ENCODE measurements around the gene SLC7A6. TPM values are rescaled to one million over a fixed set of nuclear protein-coding genes. Genes with fewer than 3 reads are reported as not detected.

The SLC7A6 gene
- total and polyA plus RNA-seq, 2 experiments from 2014 or later = 17.3 to 20.9 TPM

DNA sequence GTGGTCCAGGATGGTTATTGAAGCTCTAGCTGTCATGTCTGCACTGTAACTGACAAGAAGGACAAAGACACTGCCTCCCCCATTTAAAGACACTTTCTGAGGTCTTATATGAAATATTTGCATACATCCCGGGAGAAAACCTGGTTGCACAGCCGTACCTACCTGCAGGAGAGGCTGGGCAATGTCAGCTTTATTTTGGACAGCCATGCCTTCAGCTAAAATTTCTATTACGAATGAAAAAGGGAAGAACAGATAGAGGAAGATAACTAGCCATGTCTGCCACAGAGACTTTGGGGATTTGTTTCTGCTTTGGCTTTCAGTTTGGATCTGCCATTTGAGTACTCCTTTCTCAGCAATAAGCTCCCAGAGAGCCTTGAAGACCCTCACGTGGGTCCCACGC is 19.0 kb downstream of the SLC7A6 start:
- 0 out of 2 replicates have a peak, but pooled peaks cover 3% of the 10 kb centered on the region for H4K20me1 ChIP-seq (ENCODE audit: insufficient read depth)
- no peaks in the 10 kb centered on the region for H3K9me3 ChIP-seq (ENCODE audit: low read depth)
- peaks cover 89% of the 10 kb centered on the region for H3K79me2 ChIP-seq (ENCODE audit: insufficient read depth)
- no peaks in the 10 kb centered on the region for H3K27me3 ChIP-seq (replicated peaks; ENCODE audit: insufficient read depth)
- H3K4me2 ChIP-seq (ENCODE audit: unreplicated experiment) = no peak overlapping the region
- WGBS, 2 experiments (ENCODE audit: low coverage in 1 of 2, low lambda C conversion rate in 2 of 2, missing lambda C conversion rate in 2 of 2) = 56 to 59% methylated on average over 5 of the region's 5 CpGs
- in situ Hi-C loops (cut with MboI) = no loop called here
- H3K4me1 ChIP-seq (ENCODE audit: insufficient read depth) = peaks cover 15% of the 10 kb centered on the region
- no peak for DNase-seq
- peaks cover 17% of the 10 kb centered on the region for H3F3A ChIP-seq (ENCODE audit: insufficient read depth)
- H3K9me2 ChIP-seq (ENCODE audit: insufficient read depth) = no peaks in the 10 kb centered on the region
- no peak overlapping the region for H3K27ac ChIP-seq
- peaks cover 22% of the 10 kb centered on the region for H3K36me3 ChIP-seq (ENCODE audit: low read depth)
- H3K9ac ChIP-seq = no peak overlapping the region
- H3K4me3 ChIP-seq = no peak overlapping the region
- TF ChIP-seq EZH2 (IDR thresholded peaks at IDR 0.05; ENCODE audit: insufficient read depth, poor library complexity, severe bottlenecking) = no peak
- TF ChIP-seq EZH2phosphoT487 (IDR thresholded peaks at IDR 0.05; ENCODE audit: insufficient read depth, low read depth) = no peak
- H2AFZ ChIP-seq = no peak overlapping the region

DNA sequence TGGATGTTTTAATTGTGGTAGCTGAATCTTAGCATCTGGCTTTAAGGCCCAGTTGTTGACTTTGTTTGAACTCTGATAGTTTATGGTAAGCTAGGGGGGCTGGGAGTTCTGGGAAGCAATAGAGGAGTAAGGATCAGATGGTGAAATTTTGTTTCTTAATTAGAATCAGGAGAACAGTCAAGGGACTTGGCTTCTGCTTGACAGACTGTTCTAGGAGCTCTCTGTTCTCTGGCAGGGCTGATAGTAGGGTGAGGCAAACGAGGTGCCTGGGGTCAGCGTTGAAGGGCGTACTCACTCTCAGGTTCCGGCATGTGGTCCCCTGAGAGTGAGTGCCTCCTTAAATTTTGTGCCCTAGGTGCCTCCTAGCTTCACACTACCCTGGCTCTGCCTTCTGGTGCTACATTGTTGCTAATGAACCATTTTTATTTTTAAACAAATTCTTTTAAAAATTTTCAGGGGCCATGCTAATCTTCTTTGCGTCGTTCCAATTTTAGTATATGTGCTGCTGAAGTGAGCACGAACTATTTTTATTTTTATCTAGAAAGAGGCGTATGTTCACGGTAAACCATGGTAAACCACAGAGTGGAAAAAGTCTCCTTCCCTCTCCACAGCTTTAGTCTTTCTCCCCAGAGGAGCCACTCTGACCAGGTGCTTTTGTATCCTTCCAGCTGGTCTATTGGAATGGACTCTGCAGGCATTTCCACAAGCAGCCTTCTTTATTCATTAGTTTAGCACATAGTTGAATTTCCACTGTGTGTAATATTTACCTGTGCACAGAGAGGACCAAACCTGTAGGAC is 19.7 kb downstream of the SLC7A6 start:
- WGBS, 2 experiments (ENCODE audit: low coverage in 1 of 2, low lambda C conversion rate in 2 of 2, missing lambda C conversion rate in 2 of 2) = 52 to 53% methylated on average over 9 of the region's 9 CpGs
- in situ Hi-C loops (cut with MboI) = no loop called here
- DNase-seq = no peak
- Histone ChIP-seq H3K9me3 (ENCODE audit: low read depth) (no peaks in the 10 kb centered on the region), H3K4me1 (ENCODE audit: insufficient read depth) (peaks cover 21% of the 10 kb centered on the region), H3F3A (ENCODE audit: insufficient read depth) (peaks cover 22% of the 10 kb centered on the region), H2AFZ (no peak overlapping the region), H3K4me2 (ENCODE audit: unreplicated experiment) (no peak overlapping the region), H3K9me2 (ENCODE audit: insufficient read depth) (no peaks in the 10 kb centered on the region), H3K36me3 (ENCODE audit: low read depth) (peaks cover 22% of the 10 kb centered on the region), H3K79me2 (ENCODE audit: insufficient read depth) (peaks cover 94% of the 10 kb centered on the region), H4K20me1 (ENCODE audit: insufficient read depth) (0 out of 2 replicates have a peak, but pooled peaks cover 3% of the 10 kb centered on the region), H3K27me3 (replicated peaks; ENCODE audit: insufficient read depth) (no peaks in the 10 kb centered on the region), H3K9ac (no peak overlapping the region), H3K4me3 (no peak overlapping the region), H3K27ac (no peak overlapping the region)
- no peak for TF ChIP-seq EZH2phosphoT487 (IDR thresholded peaks at IDR 0.05; ENCODE audit: insufficient read depth, low read depth)
- no peak for TF ChIP-seq EZH2 (IDR thresholded peaks at IDR 0.05; ENCODE audit: insufficient read depth, poor library complexity, severe bottlenecking)

DNA sequence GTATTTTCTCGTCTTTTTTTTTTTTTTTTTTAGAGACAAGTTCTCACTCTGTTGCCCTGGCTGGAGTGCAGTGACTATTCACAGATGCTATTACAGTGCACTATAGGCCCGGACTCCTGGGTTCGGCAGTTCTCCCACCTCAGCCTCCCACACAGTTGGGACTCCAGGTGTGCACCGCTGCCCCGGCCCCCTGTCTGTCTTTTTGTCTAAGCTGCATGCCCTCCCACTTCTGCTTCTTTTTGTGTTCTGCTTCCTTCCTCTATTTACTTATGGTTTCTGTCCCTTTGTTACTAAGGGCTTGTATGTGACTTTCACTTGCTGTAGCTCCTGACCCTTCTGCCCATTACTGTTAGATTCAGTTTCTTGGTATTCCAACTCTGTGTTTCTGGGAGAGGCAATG is 20.5 kb downstream of the SLC7A6 start:
- no peak for TF ChIP-seq EZH2phosphoT487 (IDR thresholded peaks at IDR 0.05; ENCODE audit: insufficient read depth, low read depth)
- TF ChIP-seq EZH2 (IDR thresholded peaks at IDR 0.05; ENCODE audit: insufficient read depth, poor library complexity, severe bottlenecking) = no peak
- peaks cover 18% of the 10 kb centered on the region for H3K36me3 ChIP-seq (ENCODE audit: low read depth)
- 91 to 95% methylated on average over 5 of the region's 5 CpGs for WGBS, 2 experiments (ENCODE audit: low coverage in 1 of 2, low lambda C conversion rate in 2 of 2, missing lambda C conversion rate in 2 of 2)
- H3K4me3 ChIP-seq = no peak overlapping the region
- H3K27me3 ChIP-seq (replicated peaks; ENCODE audit: insufficient read depth) = no peaks in the 10 kb centered on the region
- no peak for DNase-seq
- H3K9ac ChIP-seq = no peak overlapping the region
- H3K9me3 ChIP-seq (ENCODE audit: low read depth) = no peaks in the 10 kb centered on the region
- peaks cover 93% of the 10 kb centered on the region for H3K79me2 ChIP-seq (ENCODE audit: insufficient read depth)
- in situ Hi-C loops (cut with MboI) = no loop called here
- no peak overlapping the region for H3K4me2 ChIP-seq (ENCODE audit: unreplicated experiment)
- peaks cover 30% of the 10 kb centered on the region for H3F3A ChIP-seq (ENCODE audit: insufficient read depth)
- no peaks in the 10 kb centered on the region for H3K9me2 ChIP-seq (ENCODE audit: insufficient read depth)
- 0 out of 2 replicates have a peak, but pooled peaks cover 3% of the 10 kb centered on the region for H4K20me1 ChIP-seq (ENCODE audit: insufficient read depth)
- peaks cover 30% of the 10 kb centered on the region for H3K4me1 ChIP-seq (ENCODE audit: insufficient read depth)
- no peak overlapping the region for H3K27ac ChIP-seq
- no peak overlapping the region for H2AFZ ChIP-seq

DNA sequence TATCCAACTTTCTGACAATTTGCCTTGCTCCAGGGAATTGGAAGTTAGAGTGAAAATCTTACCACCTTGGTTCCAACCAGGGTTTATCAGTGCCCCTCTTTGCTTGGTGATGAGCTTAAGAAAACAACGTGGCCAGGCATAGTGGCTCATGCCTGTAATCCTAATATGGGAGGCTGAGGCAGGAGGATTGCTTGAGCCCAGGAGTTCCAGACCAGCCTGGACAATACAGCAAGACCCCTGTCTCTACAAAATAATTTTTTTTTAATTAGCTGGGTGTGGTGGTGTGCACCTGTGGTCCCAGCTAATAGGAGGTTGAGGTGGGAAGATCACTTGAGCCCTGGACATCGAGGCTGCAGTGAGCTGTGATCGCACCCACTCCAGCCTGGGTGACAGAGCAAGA is 21.4 kb downstream of the SLC7A6 start:
- Histone ChIP-seq H3K9ac (no peak overlapping the region), H3K4me2 (ENCODE audit: unreplicated experiment) (no peak overlapping the region), H3K4me3 (no peak overlapping the region), H3K4me1 (ENCODE audit: insufficient read depth) (peaks cover 38% of the 10 kb centered on the region), H3F3A (ENCODE audit: insufficient read depth) (peaks cover 37% of the 10 kb centered on the region), H2AFZ (no peak overlapping the region), H3K79me2 (ENCODE audit: insufficient read depth) (peaks cover 90% of the 10 kb centered on the region), H3K9me3 (ENCODE audit: low read depth) (no peaks in the 10 kb centered on the region), H3K27ac (no peak overlapping the region), H3K36me3 (ENCODE audit: low read depth) (peaks cover 15% of the 10 kb centered on the region), H3K27me3 (replicated peaks; ENCODE audit: insufficient read depth) (no peaks in the 10 kb centered on the region), H3K9me2 (ENCODE audit: insufficient read depth) (no peaks in the 10 kb centered on the region), H4K20me1 (ENCODE audit: insufficient read depth) (0 out of 2 replicates have a peak, but pooled peaks cover 3% of the 10 kb centered on the region)
- WGBS, 2 experiments (ENCODE audit: low coverage in 1 of 2, low lambda C conversion rate in 2 of 2, missing lambda C conversion rate in 2 of 2) = 96 to 99% methylated on average over 3 of the region's 3 CpGs
- TF ChIP-seq EZH2phosphoT487 (IDR thresholded peaks at IDR 0.05; ENCODE audit: insufficient read depth, low read depth) = no peak
- TF ChIP-seq EZH2 (IDR thresholded peaks at IDR 0.05; ENCODE audit: insufficient read depth, poor library complexity, severe bottlenecking) = no peak
- DNase-seq = no peak
- in situ Hi-C loops (cut with MboI) = no loop called here
